ENCODE results near the gene SCGB1C1.
"Not testable (repeated sequence)": the region's sequence is repeated elsewhere in the genome, so short reads cannot be mapped to it uniquely, and the experiment has no call there.

DNA sequence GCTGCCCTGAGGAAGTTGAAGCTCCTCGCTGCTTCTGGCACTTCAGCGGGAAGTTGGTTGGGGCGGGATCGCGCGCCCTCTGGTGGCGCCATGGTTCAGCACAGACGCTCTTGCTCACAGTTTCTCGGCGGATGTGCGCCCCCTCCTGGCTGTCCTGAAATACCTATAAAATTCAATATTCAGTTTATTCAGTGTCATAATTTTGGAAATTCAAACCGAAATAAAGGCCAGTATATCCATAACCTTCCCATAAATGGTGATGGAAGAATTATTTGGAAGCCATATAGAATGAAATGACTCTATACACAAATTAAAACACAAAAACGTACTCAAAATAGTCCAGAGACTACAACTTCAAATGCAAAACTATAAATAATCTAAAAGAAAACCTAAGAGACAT is 12.6 kb upstream of the SCGB1C1 start:
- TF ChIP-seq, protein P1, sequence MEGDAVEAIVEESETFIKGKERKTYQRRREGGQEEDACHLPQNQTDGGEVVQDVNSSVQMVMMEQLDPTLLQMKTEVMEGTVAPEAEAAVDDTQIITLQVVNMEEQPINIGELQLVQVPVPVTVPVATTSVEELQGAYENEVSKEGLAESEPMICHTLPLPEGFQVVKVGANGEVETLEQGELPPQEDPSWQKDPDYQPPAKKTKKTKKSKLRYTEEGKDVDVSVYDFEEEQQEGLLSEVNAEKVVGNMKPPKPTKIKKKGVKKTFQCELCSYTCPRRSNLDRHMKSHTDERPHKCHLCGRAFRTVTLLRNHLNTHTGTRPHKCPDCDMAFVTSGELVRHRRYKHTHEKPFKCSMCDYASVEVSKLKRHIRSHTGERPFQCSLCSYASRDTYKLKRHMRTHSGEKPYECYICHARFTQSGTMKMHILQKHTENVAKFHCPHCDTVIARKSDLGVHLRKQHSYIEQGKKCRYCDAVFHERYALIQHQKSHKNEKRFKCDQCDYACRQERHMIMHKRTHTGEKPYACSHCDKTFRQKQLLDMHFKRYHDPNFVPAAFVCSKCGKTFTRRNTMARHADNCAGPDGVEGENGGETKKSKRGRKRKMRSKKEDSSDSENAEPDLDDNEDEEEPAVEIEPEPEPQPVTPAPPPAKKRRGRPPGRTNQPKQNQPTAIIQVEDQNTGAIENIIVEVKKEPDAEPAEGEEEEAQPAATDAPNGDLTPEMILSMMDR (IDR thresholded peaks at IDR 0.05), result not testable (repeated sequence)
- TF ChIP-seq EP300 (IDR thresholded peaks at IDR 0.05), result not testable (repeated sequence)

Data from ovary (tissue), 3 donors.